Activated gamma-delta T cell treated with anti-CD3 and anti-CD28 coated beads, Interleukin-2, amount 50 U/mL, for 16 hours (primary cell): ENCODE results near the gene PCF11.
"Not testable (repeated sequence)": the region's sequence is repeated elsewhere in the genome, so short reads cannot be mapped to it uniquely, and the experiment has no call there.

ENCODE experiments used
- DNase-seq: peaks from one replicate; pipeline ENCODE4 v3.0.0-alpha.2; 2020; ENCODE audit warnings: low read depth

The PCF11 gene

GRCh38 chr11:83156996-83157593 lies at the start of gene PCF11:
PCF11 (plus strand) TSS chr11:83157131; CDS start chr11:83157440, 309 bp downstream.
- no peak for DNase-seq

- DNase-seq = no peak
Observed at GRCh38 chr11:83112886-83113285, 44.0 kb upstream of the PCF11 start.

- DNase-seq = no peak
Observed at GRCh38 chr11:83115026-83115425, 41.9 kb upstream of the PCF11 start.

- no peak for DNase-seq
Observed at GRCh38 chr11:83115551-83115950, 41.4 kb upstream of the PCF11 start.

GRCh38 chr11:83116015-83116641 lies 40.8 kb upstream of the PCF11 start:
- no peak for DNase-seq

GRCh38 chr11:83118814-83119213 lies 38.1 kb upstream of the PCF11 start:
- DNase-seq = no peak

- no peak for DNase-seq
Observed at GRCh38 chr11:83119216-83119615, 37.7 kb upstream of the PCF11 start.

- DNase-seq = no peak
Observed at GRCh38 chr11:83120327-83120726, 36.6 kb upstream of the PCF11 start.

GRCh38 chr11:83122050-83122449 lies 34.9 kb upstream of the PCF11 start:
- DNase-seq = no peak

- no peak for DNase-seq
Observed at GRCh38 chr11:83122766-83123165, 34.2 kb upstream of the PCF11 start.

- no peak for DNase-seq
Observed at GRCh38 chr11:83124636-83125424, 32.1 kb upstream of the PCF11 start.

GRCh38 chr11:83125577-83125976 lies 31.4 kb upstream of the PCF11 start:
- no peak for DNase-seq

- no peak for DNase-seq
Observed at GRCh38 chr11:83127310-83127637, 29.7 kb upstream of the PCF11 start.

- no peak for DNase-seq
Observed at GRCh38 chr11:83132191-83132590, 24.7 kb upstream of the PCF11 start.

- DNase-seq = not testable (repeated sequence)
Observed at GRCh38 chr11:83133266-83133665, 23.7 kb upstream of the PCF11 start.

- DNase-seq = no peak
Observed at GRCh38 chr11:83139310-83139709, 17.6 kb upstream of the PCF11 start.

- DNase-seq = no peak
Observed at GRCh38 chr11:83140691-83141455, 16.1 kb upstream of the PCF11 start.

- DNase-seq = no peak
Observed at GRCh38 chr11:83147895-83148294, 9.0 kb upstream of the PCF11 start.

GRCh38 chr11:83150450-83150849 lies 6.5 kb upstream of the PCF11 start:
- no peak for DNase-seq

GRCh38 chr11:83151274-83151977 lies 5.5 kb upstream of the PCF11 start:
- no peak for DNase-seq

- no peak for DNase-seq
Observed at GRCh38 chr11:83152264-83152663, 4.7 kb upstream of the PCF11 start.

- no peak for DNase-seq
Observed at GRCh38 chr11:83153764-83154163, 3.2 kb upstream of the PCF11 start.
